ENCODE results near the gene SPRED3. TPM values are rescaled to one million over a fixed set of nuclear protein-coding genes. Genes with fewer than 3 reads are reported as not detected.
A peak's percentile ranks its signal among the peaks of the same experiment; 100 is the strongest.

Gene SPRED3
- total RNA-seq, 1 donor from 2014 or later = 2.1 TPM

DNA sequence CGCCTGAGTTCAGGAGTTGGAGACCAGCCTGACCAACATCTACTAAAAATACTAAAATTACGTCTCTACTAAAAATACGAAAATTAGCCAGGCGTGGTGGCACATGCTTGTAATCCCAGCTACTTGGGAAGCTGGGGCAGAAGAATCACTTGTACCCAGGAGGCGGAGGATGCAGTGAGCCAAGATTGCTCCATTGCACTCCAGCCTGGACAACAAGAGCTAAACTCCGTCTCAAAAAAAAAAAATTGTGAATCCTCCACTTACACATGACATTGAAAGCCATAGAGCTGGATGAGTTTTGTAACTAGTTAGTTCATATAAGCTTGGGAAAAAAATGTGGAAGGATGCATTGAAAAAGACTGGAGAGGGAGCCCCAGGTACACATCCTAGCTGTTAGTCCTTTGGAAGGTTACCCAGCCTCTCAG is 14.6 kb upstream of the SPRED3 start:
- no peak for DNase-seq (ENCODE audit: low spot score)

DNA sequence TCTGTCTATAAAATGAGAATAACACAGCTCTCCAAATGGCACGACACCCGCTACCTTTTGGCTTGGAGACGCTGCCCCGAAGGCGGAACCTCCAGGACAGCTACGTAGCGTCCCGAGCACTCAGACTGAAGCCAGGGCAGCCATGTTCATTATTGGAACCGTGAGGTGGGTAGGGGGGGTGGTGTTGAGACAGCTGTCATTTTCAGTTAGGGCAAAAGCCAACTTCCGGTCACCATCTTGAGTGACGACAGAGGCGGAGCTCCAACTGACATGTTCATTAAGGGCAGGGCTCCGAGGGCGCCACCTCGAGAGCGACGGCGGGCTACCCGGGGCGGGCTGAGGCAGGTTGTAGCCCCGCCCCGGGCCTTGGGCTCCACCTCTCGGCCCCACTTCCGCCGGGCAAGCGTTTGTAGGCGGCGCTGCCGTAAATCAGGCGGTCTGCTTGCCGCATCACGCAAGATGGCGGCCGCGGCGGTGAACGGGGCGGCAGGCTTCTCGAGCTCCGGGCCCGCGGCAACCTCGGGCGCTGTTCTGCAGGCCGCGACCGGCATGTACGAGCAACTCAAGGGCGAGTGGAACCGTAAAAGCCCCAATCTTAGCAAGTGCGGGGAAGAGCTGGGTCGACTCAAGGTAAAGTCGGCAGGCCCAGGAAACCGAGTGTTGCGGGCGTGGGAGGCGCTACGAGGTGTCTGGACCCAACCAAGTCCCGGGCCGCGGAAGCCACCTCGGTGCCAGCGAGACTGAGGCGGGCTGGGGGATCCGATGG is 14.0 kb upstream of the SPRED3 start, which contains the start of gene PSMD8:
TSS of gene PSMD8 (plus strand) at position 240 of the 766 bp plus-strand sequence. CDS start at position 271, 31 bp downstream.
- peak; percentile 99 for DNase-seq (ENCODE audit: low spot score)

DNA sequence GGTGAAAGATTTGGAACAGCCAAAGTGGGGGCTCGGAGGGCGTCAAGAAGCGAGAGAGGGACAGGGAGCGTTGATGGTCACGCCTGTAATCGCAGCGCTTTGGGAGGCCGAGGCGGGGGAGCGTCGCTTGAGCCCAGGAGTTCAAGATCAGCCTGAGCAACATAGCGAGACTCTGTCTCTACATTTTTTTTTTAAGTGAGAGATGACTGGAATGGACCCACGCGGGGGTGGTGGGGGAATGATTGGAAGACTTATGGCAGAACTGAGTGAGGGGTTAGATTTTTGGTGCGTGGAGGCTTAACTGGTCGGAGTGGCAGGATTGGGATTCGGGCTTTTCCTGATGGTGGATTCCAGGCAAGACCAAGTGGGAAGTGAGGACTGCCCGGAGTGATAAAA is 13.4 kb upstream of the SPRED3 start:
- DNase-seq (ENCODE audit: low spot score) = no peak

- DNase-seq (ENCODE audit: low spot score) = no peak
Measured at GRCh38 chr19:38375748-38376147, 12.7 kb upstream of the SPRED3 start.

- DNase-seq (ENCODE audit: low spot score) = no peak
Measured at GRCh38 chr19:38376576-38376975, 11.9 kb upstream of the SPRED3 start.

DNA sequence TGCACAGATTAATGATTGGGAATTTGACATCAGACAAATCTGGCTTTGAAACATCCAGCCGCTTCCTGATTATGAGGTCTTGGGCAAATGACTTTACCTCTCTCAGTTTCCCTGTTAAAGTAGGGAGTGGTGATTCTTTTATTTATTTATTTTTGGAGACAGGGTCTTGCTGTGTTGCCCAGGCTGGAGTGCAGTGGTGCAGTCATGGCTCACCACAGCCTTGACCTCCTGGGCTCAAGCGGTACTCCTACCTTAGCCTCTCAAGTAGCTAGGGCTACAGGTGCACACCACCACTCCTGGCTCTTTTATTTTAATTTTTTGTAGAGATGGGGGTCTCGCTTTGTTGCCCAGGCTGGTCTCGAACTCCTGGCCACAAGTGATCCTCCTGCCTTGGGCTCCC is 11.4 kb upstream of the SPRED3 start:
- DNase-seq (ENCODE audit: low spot score) = no peak

DNA sequence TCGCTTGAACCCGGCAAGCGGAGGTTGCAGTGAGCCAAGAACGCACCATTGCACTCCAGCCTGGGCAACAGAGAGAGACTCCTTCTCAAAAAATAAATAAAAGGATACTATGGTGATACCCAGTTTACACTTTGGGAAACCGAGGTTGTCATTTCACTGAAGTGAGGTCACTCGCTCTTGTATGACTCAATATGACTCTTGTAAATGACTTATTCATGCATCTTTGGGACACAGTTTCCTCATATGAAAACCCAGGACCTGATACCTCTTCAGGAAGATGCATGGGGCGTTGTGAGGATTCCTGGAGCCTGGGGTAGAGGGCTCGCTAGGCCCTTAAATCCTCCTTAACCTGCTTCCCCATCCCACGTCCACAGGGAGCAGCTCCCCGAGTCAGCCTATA is 9.6 kb upstream of the SPRED3 start:
- no peak for DNase-seq (ENCODE audit: low spot score)

- no peak for DNase-seq (ENCODE audit: low spot score)
Measured at GRCh38 chr19:38381138-38381537, 7.4 kb upstream of the SPRED3 start.

- no peak for DNase-seq (ENCODE audit: low spot score)
Measured at GRCh38 chr19:38383184-38383583, 5.3 kb upstream of the SPRED3 start.

- no peak for DNase-seq (ENCODE audit: low spot score)
Measured at GRCh38 chr19:38383743-38384142, 4.8 kb upstream of the SPRED3 start.

GRCh38 chr19:38384209-38385027 is 4.1 kb upstream of the SPRED3 start:
- no peak for DNase-seq (ENCODE audit: low spot score)

- no peak for DNase-seq (ENCODE audit: low spot score)
Measured at GRCh38 chr19:38385057-38385803, 3.3 kb upstream of the SPRED3 start.

GRCh38 chr19:38385804-38386257 is 2.7 kb upstream of the SPRED3 start:
- DNase-seq (ENCODE audit: low spot score) = no peak

- DNase-seq (ENCODE audit: low spot score) = no peak
Measured at GRCh38 chr19:38386300-38386970, 2.1 kb upstream of the SPRED3 start.

- no peak for DNase-seq (ENCODE audit: low spot score)
Measured at GRCh38 chr19:38386971-38387549, 1.4 kb upstream of the SPRED3 start.

- DNase-seq (ENCODE audit: low spot score) = peak; percentile 89
Measured at GRCh38 chr19:38387550-38388348, 748 bp upstream of the SPRED3 start, which contains the start of gene GGN. TSS of gene GGN (minus strand) at chr19:38388034. CDS start at chr19:38387261, 773 bp downstream.

GRCh38 chr19:38389101-38389925 is 816 bp downstream of the SPRED3 start:
- no peak for DNase-seq (ENCODE audit: low spot score)

DNA sequence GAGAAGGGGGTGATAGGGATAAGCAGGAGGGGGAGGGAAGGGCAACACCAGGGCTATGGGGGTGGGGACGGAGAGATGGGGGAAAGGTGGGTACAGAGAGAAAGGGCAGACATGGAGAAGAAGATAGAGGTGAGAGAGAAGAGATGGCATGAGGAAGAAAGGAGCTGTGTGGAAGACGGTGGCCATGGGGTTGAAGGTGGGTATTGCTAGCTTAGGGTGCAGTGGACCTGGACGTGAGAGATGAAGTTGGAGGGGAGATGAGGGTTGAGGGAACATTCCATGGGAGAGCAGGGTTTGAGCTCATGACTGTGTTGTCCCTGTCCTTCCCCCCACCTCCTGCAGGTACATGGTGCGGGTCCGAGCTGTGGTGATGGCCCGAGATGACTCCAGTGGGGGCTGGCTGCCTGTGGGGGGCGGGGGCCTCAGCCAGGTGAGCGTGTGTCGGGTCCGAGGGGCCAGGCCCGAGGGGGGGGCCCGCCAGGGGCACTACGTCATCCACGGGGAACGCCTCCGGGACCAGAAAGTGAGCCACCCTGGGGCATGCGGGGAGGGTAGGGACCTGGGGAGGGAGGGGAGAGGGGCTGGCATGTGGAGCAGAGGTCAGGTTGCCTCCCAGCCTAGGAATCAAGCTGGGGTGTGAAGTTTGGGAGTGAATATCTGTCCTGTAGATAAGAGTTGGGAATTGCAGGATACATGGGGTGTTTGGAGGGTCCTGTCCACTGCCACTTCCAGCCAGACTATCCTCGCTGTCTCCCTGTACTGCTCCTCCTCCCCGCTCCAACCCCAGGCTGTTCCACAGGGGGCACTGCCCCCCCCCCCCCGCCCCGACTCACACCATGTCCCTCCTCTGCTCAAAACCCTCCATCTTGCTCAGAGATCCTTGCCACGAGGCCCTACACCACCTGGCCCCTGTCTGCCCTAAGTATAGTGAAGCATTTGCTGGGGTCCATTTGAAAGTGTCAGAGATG is 1.7 kb downstream of the SPRED3 start:
- DNase-seq (ENCODE audit: low spot score) = no peak
